Urinary bladder (tissue), 4 donors: ENCODE results near the gene KRT2. TPM values are rescaled to one million over a fixed set of nuclear protein-coding genes. Genes with fewer than 3 reads are reported as not detected.

Experiments used
- DNase-seq: peaks from one replicate; pipeline ENCODE4 v3.0.0-alpha.2; 2015; ENCODE audit errors: extremely low spot score
- H3K27ac ChIP-seq: one replicate; pipeline ENCODE4 v1.5.1; 2013; ENCODE audit warnings: low read depth, mild to moderate bottlenecking, moderate library complexity
- H3K36me3 ChIP-seq: one replicate; pipeline ENCODE4 v1.6.1; 2013; ENCODE audit warnings: mild to moderate bottlenecking, moderate library complexity; ENCODE audit not compliant: insufficient read depth
- H3K4me1 ChIP-seq: one replicate; pipeline ENCODE4 v1.6.1; 2013; ENCODE audit warnings: mild to moderate bottlenecking, moderate library complexity; ENCODE audit not compliant: insufficient read depth
- H3K4me3 ChIP-seq: one replicate; pipeline ENCODE4 v1.5.1; 2013; ENCODE audit warnings: low read depth, low read length
- WGBS: extraction: QIAGEN DNeasy Blood & Tissue Kit; methylation state at CpG from one replicate; pipeline ENCODE4 v1.1.7; 2013; 5-methylcytosine and 5-hydroxymethylcytosine counted together
- polyA plus RNA-seq: library from polyadenylated mRNA; stranded (reverse); fragments of 200-250 nt; gene quantifications from one replicate; pipeline ENCODE4 v1.2.3, GENCODE V29; 2013
- total RNA-seq: library from RNA; depleted of rRNA; stranded (reverse); fragments of >200 nt; gene quantifications from one replicate; pipeline ENCODE4 v1.2.3, GENCODE V29; 2014
- donor health status: healthy with polysubstance abuse.
- donor health status: healthy.

Gene KRT2
- total and polyA plus RNA-seq, 2 donors = not detected

GRCh38 chr12:52636592-52637258, 15.3 kb downstream of the KRT2 start:
- H3K4me3 ChIP-seq = no peak overlapping the region
- WGBS = 70% methylated on average over 5 of the region's 5 CpGs
- no peaks in the 10 kb centered on the region for H3K36me3 ChIP-seq
- H3K27ac ChIP-seq = no peak overlapping the region
- DNase-seq = no peak
- no peaks in the 10 kb centered on the region for H3K4me1 ChIP-seq

GRCh38 chr12:52636189-52636588, 15.8 kb downstream of the KRT2 start:
- 76% methylated on average over 6 of the region's 6 CpGs for WGBS
- DNase-seq = no peak
- Histone ChIP-seq H3K4me3 (no peak overlapping the region), H3K27ac (no peak overlapping the region), H3K4me1 (no peaks in the 10 kb centered on the region), H3K36me3 (no peaks in the 10 kb centered on the region)

GRCh38 chr12:52634266-52635056, 17.6 kb downstream of the KRT2 start:
- Histone ChIP-seq H3K4me1 (no peaks in the 10 kb centered on the region), H3K4me3 (no peak overlapping the region), H3K36me3 (no peaks in the 10 kb centered on the region), H3K27ac (no peak overlapping the region)
- 63% methylated on average over 7 of the region's 7 CpGs for WGBS
- DNase-seq = no peak

- DNase-seq = no peak
- H3K36me3 ChIP-seq = no peaks in the 10 kb centered on the region
- H3K4me1 ChIP-seq = no peaks in the 10 kb centered on the region
- H3K4me3 ChIP-seq = no peak overlapping the region
- no peak overlapping the region for H3K27ac ChIP-seq
- 56% methylated on average over 4 of the region's 4 CpGs for WGBS
Observed at GRCh38 chr12:52633383-52633782, 18.6 kb downstream of the KRT2 start.

- no peaks in the 10 kb centered on the region for H3K36me3 ChIP-seq
- no peak for DNase-seq
- WGBS = 50% methylated on average over 4 of the region's 4 CpGs
- H3K4me1 ChIP-seq = no peaks in the 10 kb centered on the region
- no peak overlapping the region for H3K4me3 ChIP-seq
- no peak overlapping the region for H3K27ac ChIP-seq
Observed at GRCh38 chr12:52632656-52633055, 19.4 kb downstream of the KRT2 start.

GRCh38 chr12:52631676-52632459, 20.1 kb downstream of the KRT2 start:
- no peak for DNase-seq
- Histone ChIP-seq H3K27ac (no peak overlapping the region), H3K4me1 (no peaks in the 10 kb centered on the region), H3K36me3 (no peaks in the 10 kb centered on the region), H3K4me3 (no peak overlapping the region)
- WGBS = 79% methylated on average over 6 of the region's 6 CpGs

- Histone ChIP-seq H3K4me1 (no peaks in the 10 kb centered on the region), H3K4me3 (no peak overlapping the region), H3K27ac (no peak overlapping the region), H3K36me3 (no peaks in the 10 kb centered on the region)
- 66% methylated on average over 4 of the region's 4 CpGs for WGBS
- no peak for DNase-seq
Observed at GRCh38 chr12:52631264-52631663, 20.7 kb downstream of the KRT2 start.

GRCh38 chr12:52630599-52631200, 21.3 kb downstream of the KRT2 start:
- Histone ChIP-seq H3K4me1 (no peaks in the 10 kb centered on the region), H3K27ac (no peak overlapping the region), H3K36me3 (no peaks in the 10 kb centered on the region), H3K4me3 (no peak overlapping the region)
- WGBS = 80% methylated on average over 4 of the region's 4 CpGs
- DNase-seq = no peak

GRCh38 chr12:52630008-52630500, 22.0 kb downstream of the KRT2 start:
- no peak for DNase-seq

GRCh38 chr12:52629281-52630007, 22.6 kb downstream of the KRT2 start:
- H3K27ac ChIP-seq = no peak overlapping the region
- no peak for DNase-seq
- no peak overlapping the region for H3K4me3 ChIP-seq
- no peaks in the 10 kb centered on the region for H3K36me3 ChIP-seq
- 90% methylated on average over 12 of the region's 12 CpGs for WGBS
- H3K4me1 ChIP-seq = no peaks in the 10 kb centered on the region

More at GRCh38 chr12:52630008-52630500, 22.0 kb downstream of the KRT2 start:
- Histone ChIP-seq H3K27ac (no peak overlapping the region), H3K36me3 (no peaks in the 10 kb centered on the region), H3K4me3 (no peak overlapping the region), H3K4me1 (no peaks in the 10 kb centered on the region)
- WGBS = 85% methylated on average over 7 of the region's 7 CpGs

- no peak for DNase-seq
Observed at GRCh38 chr12:52628841-52629240, 23.2 kb downstream of the KRT2 start.

GRCh38 chr12:52628111-52628507, 23.9 kb downstream of the KRT2 start:
- DNase-seq = no peak

More at GRCh38 chr12:52628841-52629240, 23.2 kb downstream of the KRT2 start:
- WGBS = 90% methylated on average over 2 of the region's 2 CpGs
- Histone ChIP-seq H3K4me3 (no peak overlapping the region), H3K36me3 (no peaks in the 10 kb centered on the region), H3K27ac (no peak overlapping the region), H3K4me1 (no peaks in the 10 kb centered on the region)

More at GRCh38 chr12:52628111-52628507, 23.9 kb downstream of the KRT2 start:
- no peaks in the 10 kb centered on the region for H3K36me3 ChIP-seq
- no peak overlapping the region for H3K27ac ChIP-seq
- WGBS = 86% methylated on average over 4 of the region's 4 CpGs
- no peaks in the 10 kb centered on the region for H3K4me1 ChIP-seq
- H3K4me3 ChIP-seq = no peak overlapping the region
